ENCODE results near the gene LRRC75A. TPM values are rescaled to one million over a fixed set of nuclear protein-coding genes. Genes with fewer than 3 reads are reported as not detected.

Gene LRRC75A
- total and polyA plus RNA-seq, 2 donors (not counting 3 experiments of a cell fraction or from before 2014, with no cell fraction given), result 3.7 to 6.1 TPM

DNA sequence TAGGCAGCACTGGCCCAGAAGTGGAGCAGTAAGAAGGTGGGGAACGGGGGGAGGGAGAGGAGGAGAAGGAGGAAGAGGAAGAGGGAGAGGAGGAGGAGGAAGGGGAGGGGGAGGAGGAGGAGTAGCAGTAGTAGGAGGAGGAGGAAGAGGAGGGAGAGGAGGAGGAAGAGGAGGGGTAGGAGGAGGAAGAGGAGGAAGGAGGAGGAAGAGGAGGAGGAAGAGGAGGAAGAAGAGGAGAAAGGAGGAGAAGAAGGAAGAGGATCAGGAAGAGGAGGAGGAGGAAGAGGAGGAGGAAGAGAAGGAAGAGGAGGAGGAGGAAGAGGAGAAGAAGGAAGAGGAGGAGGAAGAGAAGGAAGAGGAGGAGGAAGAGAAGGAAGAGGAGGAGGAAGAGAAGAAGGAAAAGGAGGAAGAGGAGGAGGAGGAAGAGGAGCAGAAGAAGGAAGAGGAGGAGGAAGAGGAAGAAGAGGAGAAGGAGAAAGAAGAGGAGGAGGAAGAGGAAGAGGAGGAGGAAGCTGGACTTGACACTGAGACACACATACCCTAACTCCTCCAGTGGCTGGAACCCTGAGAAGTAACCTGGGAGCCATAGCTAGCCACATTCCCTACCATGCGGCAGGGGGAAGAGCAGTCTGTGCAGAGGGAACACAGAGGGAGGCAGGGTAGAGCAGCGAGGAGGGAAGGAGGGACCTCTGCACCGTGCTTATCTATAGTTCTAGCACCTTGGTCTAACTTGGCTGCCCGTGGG is 35.8 kb downstream of the LRRC75A start:
- DNase-seq (ENCODE audit: low read depth, low spot score), result no peak
- Histone ChIP-seq H3K9me1 (replicated peaks; ENCODE audit: control insufficient read depth, extremely low read depth, insufficient read depth, low read length) (no peaks in the 10 kb centered on the region), H3K27me3 (ENCODE audit: control insufficient read depth in 2 of 2, insufficient read depth in 2 of 2, low read length in 2 of 2) (no peaks in the 10 kb centered on the region), H3K27ac (ENCODE audit: insufficient read depth, low read depth, low read length) (no peak overlapping the region), H3K4me2 (ENCODE audit: insufficient read depth, low read length) (no peak overlapping the region), H2AFZ (ENCODE audit: low read depth, low read length) (no peak overlapping the region), H3K79me2 (ENCODE audit: control insufficient read depth, insufficient read depth, low read length) (no peaks in the 10 kb centered on the region), H3K36me3 (ENCODE audit: control insufficient read depth in 2 of 2, extremely low read depth in 1 of 2, insufficient read depth in 2 of 2, low read length in 2 of 2) (no peaks in the 10 kb centered on the region), H3K9ac (replicated peaks; ENCODE audit: extremely low read depth, insufficient read depth, low read length) (no peak overlapping the region), H3K9me3 (replicated peaks; ENCODE audit: control insufficient read depth, insufficient read depth, low read length) (no peaks in the 10 kb centered on the region), H4K20me1 (replicated peaks; ENCODE audit: control insufficient read depth, extremely low read depth, insufficient read depth, low read length) (no peaks in the 10 kb centered on the region), H3K4me1 (ENCODE audit: control insufficient read depth, extremely low read depth, insufficient read depth, low read length) (peaks cover 10% of the 10 kb centered on the region), H3K4me3 (replicated peaks in 1 of 3; ENCODE audit: insufficient read depth in 1 of 3, low read depth in 1 of 3, low read length in 3 of 3) (no peak overlapping the region)
- no peak for FAIRE-seq
- intact Hi-C loops (cut with micrococcal nuclease), result no loop called here
- ChIA-PET CTCF (interaction anchor here (7.3 kb wide), 1 partner anchor 64 kb away, joined by 440 read pairs; no protein-coding TSS in a partner anchor), POLR2A (no interaction called here)
- BruUV-seq (replicated peaks), result no TSS peak
- TF ChIP-seq JUN (IDR thresholded peaks at IDR 0.05; ENCODE audit: borderline replicate concordance, insufficient read depth, insufficient read length, low read depth) (no peak), POLR2A (IDR thresholded peaks at IDR 0.05; ENCODE audit: low read depth, low read length) (no peak), EZH2 (IDR thresholded peaks at IDR 0.05; ENCODE audit: borderline replicate concordance, low read depth, low read length, severe bottlenecking) (no peak), POLR2AphosphoS5 (IDR thresholded peaks at IDR 0.05; ENCODE audit: insufficient read depth, low read depth, low read length) (no peak), FOS (IDR thresholded peaks at IDR 0.05; ENCODE audit: borderline replicate concordance, insufficient read depth, low read length) (no peak), MYC (IDR thresholded peaks at IDR 0.05; ENCODE audit: low read depth, low read length) (no peak), GATA2 (IDR thresholded peaks at IDR 0.05; ENCODE audit: insufficient read depth, insufficient read length, low read depth, low read length) (no peak)
- TF ChIP-seq, protein P1, sequence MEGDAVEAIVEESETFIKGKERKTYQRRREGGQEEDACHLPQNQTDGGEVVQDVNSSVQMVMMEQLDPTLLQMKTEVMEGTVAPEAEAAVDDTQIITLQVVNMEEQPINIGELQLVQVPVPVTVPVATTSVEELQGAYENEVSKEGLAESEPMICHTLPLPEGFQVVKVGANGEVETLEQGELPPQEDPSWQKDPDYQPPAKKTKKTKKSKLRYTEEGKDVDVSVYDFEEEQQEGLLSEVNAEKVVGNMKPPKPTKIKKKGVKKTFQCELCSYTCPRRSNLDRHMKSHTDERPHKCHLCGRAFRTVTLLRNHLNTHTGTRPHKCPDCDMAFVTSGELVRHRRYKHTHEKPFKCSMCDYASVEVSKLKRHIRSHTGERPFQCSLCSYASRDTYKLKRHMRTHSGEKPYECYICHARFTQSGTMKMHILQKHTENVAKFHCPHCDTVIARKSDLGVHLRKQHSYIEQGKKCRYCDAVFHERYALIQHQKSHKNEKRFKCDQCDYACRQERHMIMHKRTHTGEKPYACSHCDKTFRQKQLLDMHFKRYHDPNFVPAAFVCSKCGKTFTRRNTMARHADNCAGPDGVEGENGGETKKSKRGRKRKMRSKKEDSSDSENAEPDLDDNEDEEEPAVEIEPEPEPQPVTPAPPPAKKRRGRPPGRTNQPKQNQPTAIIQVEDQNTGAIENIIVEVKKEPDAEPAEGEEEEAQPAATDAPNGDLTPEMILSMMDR (IDR thresholded peaks at IDR 0.05; ENCODE audit: extremely low read depth in 1 of 2, insufficient read depth in 1 of 2, low read depth in 1 of 2, low read length in 2 of 2), result no peak
- TF ChIP-seq, protein P2, sequence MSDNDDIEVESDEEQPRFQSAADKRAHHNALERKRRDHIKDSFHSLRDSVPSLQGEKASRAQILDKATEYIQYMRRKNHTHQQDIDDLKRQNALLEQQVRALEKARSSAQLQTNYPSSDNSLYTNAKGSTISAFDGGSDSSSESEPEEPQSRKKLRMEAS (IDR thresholded peaks at IDR 0.05; ENCODE audit: insufficient read depth, insufficient read length), result no peak
- dilution Hi-C loops (cut with MboI; ENCODE audit: extremely low pct_ligation_motif_present, low sequenced_read_pairs), result no loop called here

Measured in endothelial cell of umbilical vein (primary cell).